GM18519 (cell line): ENCODE measurements around the gene NCKAP5.

Experiments
- ATAC-seq: cut with Tn5 transposase; IDR thresholded peaks from one replicate; pipeline ENCODE4 v1.9.1; 2021; ENCODE audit warnings: mild to moderate bottlenecking, moderate library complexity; ENCODE audit not compliant: unreplicated experiment, low FRiP score

NCKAP5 gene

DNA sequence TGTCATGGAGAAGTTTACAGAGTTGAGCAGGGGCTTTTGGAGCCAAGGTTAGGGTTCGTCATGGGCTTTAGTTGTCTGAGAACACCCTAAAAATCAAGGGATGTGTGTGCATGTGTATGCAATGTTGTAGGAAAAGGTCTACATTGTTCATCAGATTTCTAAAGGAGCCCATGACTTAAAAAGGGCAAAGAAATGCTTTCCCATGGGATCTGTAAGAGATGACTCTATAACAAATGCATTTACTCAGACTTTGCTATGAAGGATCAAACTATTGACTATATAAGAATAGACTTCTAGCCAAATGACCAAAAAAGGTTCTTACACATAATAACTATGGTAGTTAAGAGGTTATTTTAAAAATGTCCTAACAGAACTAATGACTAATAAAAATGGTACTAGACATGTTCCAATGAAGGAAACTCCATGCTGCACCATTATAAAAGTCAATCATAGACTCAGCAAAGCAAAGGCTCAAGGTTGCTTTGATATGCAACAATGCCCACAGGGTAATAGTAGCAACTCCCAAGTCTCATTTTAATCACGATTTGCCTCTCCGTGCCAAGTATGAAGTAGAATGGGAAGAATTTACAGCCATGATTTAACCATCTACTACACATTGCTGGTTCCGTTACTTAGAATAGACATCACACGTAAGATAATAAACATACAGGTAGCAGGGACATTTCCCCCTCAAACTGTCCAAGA lies 158.5 kb downstream of the NCKAP5 start:
- ATAC-seq = no peak

DNA sequence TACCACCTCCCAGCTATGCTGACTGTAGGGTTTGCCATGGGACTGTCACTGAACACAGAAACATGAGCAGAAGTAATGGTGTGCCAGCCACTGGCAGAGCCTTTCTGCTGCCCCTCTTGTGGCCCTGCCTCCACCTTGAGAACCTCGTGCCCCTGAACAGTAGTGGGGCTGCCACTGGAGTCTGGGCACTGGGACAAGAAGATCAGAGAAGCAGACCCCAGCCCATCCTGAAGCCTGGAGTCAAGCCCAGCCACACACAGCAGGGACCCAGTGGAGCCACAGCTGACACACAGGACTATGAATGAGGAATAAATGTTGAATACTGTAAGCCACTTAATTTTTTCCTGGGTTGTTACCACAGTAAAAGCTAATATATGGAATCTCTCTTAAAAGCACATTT lies 159.6 kb downstream of the NCKAP5 start:
- ATAC-seq = no peak

DNA sequence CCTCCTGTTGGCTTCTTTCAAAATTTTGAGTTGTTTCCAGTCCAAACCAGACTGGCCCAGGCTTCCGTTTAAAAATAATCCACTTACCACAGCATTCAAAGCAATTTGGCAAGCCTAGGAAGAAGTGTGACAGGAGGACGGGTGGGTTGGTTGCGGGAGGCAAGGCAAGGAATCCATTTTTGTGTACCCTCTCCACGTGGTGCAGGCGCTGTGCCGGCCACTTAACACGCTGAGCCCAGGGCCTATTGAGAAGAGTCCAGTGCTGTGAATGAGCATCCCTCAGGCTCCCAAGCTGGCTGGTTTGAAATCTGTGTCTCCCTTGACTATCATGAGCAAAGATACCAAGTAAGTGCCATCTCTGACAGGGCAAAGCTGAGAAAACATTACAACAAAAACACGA lies 160.9 kb downstream of the NCKAP5 start:
- no peak for ATAC-seq

DNA sequence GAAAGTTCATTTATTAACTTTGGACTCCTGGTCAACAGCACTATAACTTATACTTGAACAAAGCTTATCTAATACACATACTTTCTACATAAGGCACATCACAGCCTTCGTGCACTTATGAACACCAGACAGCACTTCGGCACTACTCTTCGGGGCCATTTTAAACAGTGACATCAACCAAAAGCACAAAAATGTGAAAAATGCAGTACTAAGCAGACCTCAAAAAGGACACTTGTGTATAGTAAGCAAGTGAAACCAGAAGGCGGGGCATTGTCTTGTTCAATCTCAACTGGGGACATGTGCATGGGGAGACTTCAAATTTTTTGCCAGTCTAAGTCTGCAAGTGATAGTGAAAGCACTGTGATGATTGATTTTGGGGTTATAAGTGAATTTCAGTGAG lies 163.0 kb downstream of the NCKAP5 start:
- ATAC-seq = no peak

DNA sequence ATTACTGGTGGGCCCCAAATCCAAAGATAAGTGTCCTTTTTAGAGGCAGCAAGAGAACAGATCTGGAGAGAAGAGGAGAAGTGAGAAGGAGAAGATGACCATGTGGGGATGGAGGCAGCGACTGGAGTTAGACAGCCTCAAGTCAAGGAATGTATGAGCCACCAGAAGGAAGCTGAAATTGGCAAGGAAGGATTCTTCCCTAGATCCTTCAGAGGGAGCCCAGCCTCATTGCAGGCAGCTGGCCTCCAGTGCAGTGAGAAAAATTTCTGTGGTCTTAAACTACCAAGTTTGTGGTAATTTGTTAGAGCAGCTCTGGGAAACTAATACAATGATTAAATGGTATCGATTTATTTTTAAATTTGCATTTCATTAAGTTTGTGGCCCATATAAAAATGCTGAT lies 167.9 kb downstream of the NCKAP5 start:
- ATAC-seq = no peak

DNA sequence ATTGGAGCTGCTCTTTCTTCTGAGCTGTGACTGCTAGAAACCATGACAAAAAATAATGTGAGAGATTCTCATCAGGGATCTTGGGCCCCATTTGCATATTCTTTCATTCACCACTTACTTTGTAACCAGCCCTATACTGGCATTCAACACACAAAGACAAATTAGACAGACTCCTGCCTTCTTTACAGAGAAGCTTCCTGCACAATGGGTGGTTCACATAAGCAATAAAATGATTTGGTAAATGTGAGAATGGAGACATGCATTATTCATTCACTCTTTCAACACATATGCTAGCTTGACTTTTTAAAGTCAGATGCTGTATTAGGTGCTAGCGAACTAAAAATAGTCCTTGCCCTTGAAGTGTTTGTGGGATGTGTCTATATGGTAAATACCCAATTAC lies 174.4 kb downstream of the NCKAP5 start:
- no peak for ATAC-seq

DNA sequence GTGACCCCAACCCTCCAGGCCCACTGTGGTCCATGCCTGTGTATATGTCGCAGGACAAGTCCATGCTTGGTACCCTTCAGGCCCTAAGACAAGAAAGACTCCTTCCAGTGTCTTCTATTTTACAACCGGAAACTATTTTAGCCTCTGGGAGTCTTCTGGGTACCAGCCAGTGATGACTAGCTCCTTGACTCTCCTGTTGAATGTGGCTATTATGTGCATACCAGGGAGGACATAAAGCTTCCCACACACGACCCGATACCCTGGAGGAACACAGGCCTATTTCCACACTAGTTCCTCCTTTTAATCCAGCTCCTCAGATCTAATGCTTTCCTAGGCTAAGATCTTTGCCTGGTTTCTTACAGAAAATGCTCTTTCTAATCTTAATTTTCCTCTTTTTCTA lies 178.1 kb downstream of the NCKAP5 start:
- ATAC-seq = no peak

DNA sequence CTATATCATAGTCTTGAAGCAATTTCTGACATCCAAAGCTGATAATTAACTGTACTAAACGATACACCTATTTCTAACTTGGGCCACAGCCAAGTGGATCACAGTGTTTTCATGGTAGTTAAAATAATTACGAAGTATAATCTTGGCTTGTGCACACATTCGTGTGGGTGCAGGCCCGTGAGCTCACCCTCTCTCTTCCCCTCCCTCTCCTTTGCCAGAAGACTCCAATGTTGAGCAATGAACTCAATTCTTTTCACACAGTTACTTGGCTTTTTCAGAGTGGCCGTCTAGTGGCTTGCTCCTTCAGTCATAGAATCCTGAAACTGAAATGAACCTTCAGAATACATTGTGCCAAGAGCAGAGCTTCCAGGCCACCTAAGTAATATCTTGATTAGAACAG lies 178.7 kb downstream of the NCKAP5 start:
- ATAC-seq = no peak

DNA sequence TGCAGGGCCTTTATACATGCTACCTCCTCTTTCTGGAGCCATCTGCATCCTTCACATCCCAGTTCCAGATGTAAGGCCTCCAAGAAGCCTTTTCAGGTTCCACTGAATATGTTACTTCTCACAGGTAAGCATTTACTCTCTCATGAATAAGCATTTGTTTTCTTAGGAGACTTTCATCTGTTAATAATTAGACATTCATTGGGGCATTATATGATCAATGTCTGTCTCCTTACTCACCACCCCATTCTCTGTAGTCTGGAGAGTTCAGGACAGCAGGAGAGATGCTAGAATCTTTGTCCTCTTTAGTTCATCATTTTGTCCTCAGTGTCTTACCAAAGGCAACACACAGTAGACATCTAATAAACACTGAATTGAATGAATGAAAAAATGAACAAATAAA lies 185.7 kb downstream of the NCKAP5 start:
- ATAC-seq = no peak

DNA sequence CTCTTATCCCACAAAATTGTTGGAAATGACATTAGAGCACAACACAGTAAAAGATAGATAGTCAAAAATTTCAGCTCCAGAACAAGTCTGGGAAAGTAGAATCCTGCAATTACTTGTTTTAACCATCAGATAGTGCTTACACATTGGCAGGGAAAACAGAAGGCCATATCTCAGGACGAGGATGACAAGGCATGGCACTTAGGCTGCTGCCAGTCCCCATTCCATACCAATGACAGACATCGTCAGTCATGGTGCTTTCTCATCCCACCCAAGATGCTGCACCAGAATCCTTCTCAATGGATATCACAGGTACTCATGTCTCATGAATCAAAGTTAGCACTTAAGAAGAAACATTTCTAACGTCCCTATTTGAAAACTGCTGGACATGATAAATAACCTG lies 187.3 kb downstream of the NCKAP5 start:
- no peak for ATAC-seq

DNA sequence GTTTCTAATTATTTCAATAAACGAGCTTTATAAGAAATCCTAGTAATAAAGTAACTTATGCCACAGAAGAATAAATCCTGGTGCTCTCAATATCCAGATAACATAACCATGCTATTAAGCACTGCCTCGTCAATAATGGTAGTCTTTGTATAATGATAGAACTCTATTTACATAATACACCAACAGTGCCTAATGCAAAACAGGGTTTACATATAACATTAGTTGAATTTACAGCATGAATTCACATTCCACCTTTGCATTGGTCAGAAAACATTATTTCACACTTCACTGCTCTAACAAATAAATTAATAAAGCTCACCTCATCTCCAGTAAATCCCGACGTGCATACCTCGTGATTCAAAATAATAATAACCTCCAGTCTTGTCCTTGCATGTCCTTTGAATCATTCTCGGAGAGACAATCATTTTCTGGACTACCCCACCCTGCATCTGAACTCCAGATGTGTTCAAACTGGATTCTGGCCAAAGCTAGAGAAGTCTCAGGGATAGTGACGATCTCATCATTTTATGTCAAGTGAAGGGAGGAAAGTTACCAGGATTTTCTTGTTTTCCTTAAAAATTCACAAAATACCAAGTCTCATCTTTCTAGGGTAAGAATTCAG lies 189.2 kb downstream of the NCKAP5 start:
- no peak for ATAC-seq

DNA sequence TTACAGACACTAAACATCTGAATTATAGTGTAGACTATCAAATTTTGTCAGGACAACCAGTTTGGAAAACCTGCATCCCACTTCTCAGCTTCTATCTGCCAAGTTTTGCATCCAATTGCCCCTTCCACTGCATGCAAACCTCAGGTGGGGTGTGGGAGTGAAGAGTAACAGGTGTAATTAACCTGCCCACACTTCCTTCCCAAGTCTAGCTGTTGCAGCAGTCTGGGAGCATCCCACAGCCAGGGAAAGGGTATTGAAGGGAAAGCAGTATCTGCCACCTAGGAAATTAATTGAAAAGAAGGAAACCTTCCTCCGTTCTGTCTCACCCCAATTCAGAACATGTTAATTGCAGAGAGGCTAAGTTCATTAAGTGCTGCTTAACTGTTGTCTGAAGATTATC lies 189.9 kb downstream of the NCKAP5 start:
- ATAC-seq = no peak

DNA sequence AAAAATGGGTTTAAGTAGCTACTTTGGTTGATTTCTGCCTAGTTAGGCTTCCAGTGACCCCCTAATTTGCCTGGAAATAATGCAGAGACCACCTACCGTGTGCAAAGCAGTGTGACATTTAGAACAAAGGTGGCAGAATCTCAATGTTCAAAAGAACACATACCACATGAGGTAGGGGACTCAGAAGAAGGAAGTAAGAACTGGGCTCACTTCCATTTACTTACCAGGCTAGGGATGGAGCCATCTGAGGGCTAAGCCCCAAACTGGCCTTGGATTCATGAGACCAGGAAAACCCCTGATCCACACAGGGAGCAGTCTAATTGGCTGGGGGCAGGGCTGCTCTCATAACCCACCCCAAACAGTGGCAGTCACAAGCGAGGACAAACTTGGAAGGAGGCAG lies 190.7 kb downstream of the NCKAP5 start:
- no peak for ATAC-seq

DNA sequence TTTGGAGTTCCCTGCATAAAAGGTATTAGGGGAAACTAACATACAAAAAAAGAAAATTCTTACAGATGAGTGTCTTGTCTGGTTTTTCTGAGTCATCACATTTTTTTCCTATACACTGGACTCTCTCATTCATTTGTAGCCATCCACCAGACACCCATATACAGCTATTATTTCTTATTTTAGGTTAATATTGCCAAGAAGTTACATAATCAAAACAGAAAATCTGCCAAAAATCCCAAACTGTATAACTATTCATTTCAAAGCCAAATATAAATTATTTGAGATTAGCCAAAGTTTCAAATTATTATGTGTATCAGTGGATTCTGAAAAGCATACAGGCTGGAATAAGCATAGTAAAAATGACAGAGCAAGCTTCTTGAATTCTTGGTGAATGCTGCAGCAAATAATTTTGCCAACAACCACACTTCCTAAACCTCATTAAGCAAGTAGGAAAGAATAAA lies 191.2 kb downstream of the NCKAP5 start:
- ATAC-seq = no peak

DNA sequence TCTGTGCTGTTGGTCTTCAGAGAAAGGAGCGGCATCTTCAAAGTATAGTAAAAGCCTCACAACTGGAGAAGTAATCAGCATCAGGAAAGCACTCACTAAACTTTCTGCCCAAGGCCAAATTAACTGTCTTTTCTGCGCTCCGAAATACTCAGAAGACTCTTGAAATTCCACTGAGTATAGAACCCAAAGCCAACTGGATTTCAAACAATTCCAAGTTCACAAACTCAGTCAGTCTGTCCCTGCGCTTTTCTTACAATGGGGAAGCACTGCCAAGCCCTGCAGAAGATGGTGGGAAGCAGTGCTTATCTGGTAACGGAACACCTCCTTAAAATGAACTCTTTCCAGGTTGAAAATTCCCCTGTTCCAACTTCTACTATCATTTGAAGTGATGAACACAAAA lies 193.5 kb downstream of the NCKAP5 start:
- ATAC-seq = no peak

DNA sequence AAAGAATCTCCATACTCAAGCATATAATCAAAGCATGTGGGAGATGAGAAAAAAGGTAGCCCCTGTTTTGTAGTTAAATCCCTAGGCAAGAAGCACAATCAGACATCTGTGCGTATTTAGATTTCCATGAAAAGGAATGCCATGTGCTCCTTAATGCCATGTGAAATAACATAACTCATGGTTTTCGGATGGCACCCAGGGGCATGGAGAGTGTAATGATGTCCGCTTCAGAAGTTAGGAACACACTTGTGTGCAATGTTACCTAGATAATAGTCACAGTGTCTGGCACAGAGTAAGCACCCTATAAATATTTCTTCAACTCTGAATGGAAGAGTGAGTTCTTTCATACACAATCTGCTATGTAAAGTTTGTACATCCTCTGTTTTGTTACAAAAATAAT lies 197.0 kb downstream of the NCKAP5 start:
- no peak for ATAC-seq

DNA sequence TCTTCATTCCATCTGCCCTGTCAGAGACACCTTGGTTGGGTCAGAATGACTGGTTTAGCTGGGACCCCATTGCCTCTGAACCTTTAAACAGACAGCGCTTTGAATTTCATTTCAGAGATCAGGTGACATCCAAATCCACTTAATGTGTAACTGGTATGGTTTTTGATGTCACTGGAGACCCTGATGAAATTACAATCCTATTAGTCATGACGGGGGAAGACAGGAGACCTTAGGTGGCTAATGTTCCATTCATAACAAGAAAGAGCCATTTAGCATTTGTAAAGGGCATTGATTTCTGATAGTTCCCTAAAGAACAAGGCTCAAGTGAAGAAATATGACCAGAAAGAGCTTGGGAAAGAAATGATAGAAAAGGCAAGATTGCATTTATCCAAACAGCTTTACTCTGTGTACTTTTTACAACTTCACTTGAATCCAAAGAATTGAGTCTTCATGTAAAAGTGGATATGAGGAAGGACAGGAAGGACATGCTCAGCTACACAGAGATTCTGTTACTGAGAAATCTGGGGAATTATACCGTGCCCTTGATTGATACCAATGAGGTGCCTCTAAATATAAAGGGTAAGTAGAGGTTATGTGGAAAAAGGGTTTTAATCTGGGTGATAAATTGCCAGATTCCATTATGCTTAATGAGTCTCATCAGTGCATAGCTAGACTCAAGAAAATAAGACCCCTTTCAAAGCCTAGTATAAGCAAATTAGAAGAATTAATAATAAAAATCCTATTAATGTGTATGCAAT lies 198.2 kb downstream of the NCKAP5 start:
- no peak for ATAC-seq

DNA sequence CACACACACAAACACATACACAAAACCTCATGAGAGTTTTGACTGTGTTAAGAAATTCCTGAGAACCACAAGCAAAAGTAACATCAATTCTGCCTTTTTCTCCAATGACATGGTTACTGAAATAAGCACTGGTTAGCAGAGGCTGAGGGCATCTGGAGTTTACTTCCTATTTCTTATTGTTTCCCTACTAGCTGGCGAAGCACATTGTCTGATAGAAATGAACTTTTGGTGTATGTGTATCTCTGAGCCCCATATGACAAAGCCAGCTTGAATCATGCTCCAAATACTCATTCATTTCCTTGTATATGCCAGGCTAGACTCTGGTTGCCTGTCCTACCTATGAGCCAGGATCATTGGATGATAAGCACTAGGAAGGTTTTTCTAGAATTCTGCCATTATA lies 203.1 kb downstream of the NCKAP5 start:
- ATAC-seq = no peak

DNA sequence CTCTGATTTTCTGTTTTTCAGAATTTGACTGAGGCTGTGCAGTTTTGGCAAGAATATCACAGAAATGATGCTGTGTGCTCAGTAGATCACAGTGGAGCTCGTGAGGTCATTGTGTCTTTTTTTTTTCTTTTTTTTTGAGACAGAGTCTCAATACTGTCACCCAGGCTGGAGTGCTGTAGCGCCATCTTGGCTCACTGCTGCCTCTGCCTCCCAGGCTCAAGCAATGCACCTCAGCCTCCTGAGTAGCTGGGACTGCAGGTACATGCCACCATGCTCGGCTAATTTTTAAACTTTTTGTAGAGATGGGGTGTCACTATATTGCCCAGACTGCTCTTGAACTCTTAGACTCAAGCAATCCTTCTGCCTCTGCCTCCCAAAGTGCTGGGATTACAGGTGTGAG lies 203.6 kb downstream of the NCKAP5 start:
- no peak for ATAC-seq

DNA sequence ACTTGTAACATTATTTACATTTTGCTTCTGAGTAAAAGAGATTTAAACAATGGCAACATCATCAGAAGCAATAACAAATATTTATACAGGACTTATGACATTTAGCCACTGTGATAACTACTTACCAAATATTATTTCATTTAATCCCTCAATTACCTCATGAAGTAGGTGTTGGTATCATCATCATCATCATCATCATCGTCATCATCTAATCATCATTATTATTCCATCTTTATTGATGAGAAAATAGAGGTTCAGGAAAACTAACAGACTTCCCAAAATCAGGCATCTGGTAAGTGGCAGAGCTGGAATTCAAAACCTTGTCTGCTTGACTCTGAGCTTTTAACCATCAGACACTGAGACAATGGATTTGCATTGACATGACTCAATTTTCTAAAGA lies 204.4 kb downstream of the NCKAP5 start:
- ATAC-seq = no peak

DNA sequence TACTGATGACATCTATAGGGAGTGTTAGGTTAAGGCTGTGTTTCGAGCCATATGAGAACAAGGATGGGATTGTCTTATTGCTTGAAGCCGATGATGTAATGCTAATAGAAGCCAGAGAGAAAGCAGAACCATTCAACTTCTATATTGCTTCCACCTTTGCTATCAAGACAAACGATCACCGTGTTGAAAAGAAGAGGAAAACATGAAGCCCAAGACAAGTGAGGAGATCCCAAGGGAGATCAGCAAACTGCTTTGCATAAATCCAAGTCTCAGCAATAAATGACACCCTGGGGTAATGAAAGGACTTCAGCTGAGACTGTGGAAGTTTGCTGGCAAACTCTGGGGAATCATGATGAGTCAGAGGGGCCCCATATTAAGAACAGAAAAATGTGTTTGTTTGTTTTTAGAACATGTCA lies 206.2 kb downstream of the NCKAP5 start:
- no peak for ATAC-seq

DNA sequence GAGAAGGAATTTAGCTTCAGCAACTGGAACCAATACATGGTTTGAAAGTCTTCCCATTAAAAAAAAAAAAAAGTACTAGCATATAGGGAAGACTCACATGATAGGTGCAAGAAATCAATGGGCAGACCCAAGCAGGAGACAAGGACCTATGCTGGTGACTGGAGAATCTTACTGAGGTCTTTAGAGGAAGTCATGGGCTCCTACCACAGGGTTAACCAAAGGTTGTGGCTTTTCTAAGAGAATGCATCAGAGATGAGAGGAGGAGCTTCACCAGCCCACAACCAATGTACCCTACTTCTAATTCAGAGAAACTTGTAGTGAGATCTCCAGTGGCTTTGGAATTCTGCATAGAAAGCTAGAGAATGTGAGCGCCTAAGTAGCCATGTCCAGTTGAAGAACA lies 207.4 kb downstream of the NCKAP5 start:
- no peak for ATAC-seq
